ENCODE measurements around the gene DDA1. TPM values are rescaled to one million over a fixed set of nuclear protein-coding genes. Genes with fewer than 3 reads are reported as not detected.

DDA1 gene
- total and polyA plus RNA-seq, 9 of the 15 experiments (the other 6 are each of a cell fraction or from before 2014, with no cell fraction given), result 1.4 to 83.8 (median 33.8) TPM

DNA sequence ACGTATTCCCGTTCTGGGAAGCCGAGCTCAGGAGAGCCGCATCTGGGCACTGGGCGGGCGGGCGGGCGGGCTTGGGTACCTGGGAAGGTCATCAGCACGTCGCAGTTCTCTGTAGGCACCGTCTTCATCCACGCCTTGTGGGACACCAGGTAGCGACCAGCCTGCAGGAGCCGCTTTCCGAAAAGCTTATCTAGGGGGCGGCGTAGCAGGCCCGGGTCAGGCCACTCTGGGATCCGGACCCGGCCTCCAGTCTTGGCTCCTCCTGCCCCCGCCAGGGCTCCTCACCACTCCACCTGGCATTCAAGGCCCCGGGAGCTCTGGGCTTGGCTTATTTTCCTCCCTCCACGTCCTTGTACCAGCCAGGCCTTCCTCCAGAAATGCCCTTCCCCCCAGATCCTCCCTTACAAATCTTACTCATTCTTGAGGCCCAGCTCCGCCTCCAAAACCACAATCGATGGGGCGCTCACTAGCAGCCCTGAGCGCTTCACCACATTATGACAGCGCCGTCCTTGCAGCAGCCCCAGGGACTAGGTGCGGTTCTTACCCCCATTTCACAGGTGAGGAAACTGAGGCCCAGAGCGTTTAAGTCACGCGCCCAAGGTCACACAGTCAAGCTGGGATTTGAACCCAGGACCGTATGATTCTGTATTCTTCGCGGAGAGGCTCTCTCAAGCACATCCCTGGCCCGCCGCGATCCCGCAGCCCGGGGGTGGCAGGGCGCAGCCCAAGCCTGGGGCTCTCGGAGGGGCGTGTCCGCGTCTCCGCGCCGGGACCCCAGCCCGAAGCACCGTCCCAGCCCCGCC, 24.4 kb downstream of the DDA1 start (continued):
- TF ChIP-seq, protein P1, sequence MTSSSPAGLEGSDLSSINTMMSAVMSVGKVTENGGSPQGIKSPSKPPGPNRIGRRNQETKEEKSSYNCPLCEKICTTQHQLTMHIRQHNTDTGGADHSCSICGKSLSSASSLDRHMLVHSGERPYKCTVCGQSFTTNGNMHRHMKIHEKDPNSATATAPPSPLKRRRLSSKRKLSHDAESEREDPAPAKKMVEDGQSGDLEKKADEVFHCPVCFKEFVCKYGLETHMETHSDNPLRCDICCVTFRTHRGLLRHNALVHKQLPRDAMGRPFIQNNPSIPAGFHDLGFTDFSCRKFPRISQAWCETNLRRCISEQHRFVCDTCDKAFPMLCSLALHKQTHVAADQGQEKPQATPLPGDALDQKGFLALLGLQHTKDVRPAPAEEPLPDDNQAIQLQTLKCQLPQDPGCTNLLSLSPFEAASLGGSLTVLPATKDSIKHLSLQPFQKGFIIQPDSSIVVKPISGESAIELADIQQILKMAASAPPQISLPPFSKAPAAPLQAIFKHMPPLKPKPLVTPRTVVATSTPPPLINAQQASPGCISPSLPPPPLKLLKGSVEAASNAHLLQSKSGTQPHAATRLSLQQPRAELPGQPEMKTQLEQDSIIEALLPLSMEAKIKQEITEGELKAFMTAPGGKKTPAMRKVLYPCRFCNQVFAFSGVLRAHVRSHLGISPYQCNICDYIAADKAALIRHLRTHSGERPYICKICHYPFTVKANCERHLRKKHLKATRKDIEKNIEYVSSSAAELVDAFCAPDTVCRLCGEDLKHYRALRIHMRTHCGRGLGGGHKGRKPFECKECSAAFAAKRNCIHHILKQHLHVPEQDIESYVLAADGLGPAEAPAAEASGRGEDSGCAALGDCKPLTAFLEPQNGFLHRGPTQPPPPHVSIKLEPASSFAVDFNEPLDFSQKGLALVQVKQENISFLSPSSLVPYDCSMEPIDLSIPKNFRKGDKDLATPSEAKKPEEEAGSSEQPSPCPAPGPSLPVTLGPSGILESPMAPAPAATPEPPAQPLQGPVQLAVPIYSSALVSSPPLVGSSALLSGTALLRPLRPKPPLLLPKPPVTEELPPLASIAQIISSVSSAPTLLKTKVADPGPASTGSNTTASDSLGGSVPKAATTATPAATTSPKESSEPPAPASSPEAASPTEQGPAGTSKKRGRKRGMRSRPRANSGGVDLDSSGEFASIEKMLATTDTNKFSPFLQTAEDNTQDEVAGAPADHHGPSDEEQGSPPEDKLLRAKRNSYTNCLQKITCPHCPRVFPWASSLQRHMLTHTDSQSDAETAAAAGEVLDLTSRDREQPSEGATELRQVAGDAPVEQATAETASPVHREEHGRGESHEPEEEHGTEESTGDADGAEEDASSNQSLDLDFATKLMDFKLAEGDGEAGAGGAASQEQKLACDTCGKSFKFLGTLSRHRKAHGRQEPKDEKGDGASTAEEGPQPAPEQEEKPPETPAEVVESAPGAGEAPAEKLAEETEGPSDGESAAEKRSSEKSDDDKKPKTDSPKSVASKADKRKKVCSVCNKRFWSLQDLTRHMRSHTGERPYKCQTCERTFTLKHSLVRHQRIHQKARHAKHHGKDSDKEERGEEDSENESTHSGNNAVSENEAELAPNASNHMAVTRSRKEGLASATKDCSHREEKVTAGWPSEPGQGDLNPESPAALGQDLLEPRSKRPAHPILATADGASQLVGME (CRISPR knock-in tag; IDR thresholded peaks at IDR 0.05), result no peak
- TF ChIP-seq HLTF (IDR thresholded peaks at IDR 0.05) (no peak), KLF13 (tag; IDR thresholded peaks at IDR 0.05; ENCODE audit: borderline replicate concordance, low read depth) (no peak), SLC30A9 (CRISPR knock-in tag; IDR thresholded peaks at IDR 0.05) (no peak), ETV1 (tag; conservative IDR thresholded peaks at IDR 0.05; ENCODE audit: low read depth) (peak; percentile 31; the same call in 1 of the 2 replicates), ZNF436 (CRISPR knock-in tag; IDR thresholded peaks at IDR 0.05) (no peak), ZBTB17 (CRISPR knock-in tag; IDR thresholded peaks at IDR 0.05) (peak; percentile 78)
- TF ChIP-seq, protein P2, sequence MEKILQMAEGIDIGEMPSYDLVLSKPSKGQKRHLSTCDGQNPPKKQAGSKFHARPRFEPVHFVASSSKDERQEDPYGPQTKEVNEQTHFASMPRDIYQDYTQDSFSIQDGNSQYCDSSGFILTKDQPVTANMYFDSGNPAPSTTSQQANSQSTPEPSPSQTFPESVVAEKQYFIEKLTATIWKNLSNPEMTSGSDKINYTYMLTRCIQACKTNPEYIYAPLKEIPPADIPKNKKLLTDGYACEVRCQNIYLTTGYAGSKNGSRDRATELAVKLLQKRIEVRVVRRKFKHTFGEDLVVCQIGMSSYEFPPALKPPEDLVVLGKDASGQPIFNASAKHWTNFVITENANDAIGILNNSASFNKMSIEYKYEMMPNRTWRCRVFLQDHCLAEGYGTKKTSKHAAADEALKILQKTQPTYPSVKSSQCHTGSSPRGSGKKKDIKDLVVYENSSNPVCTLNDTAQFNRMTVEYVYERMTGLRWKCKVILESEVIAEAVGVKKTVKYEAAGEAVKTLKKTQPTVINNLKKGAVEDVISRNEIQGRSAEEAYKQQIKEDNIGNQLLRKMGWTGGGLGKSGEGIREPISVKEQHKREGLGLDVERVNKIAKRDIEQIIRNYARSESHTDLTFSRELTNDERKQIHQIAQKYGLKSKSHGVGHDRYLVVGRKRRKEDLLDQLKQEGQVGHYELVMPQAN (IDR thresholded peaks at IDR 0.05; ENCODE audit: borderline replicate concordance), result peak; percentile 65
- TF ChIP-seq, protein P3, sequence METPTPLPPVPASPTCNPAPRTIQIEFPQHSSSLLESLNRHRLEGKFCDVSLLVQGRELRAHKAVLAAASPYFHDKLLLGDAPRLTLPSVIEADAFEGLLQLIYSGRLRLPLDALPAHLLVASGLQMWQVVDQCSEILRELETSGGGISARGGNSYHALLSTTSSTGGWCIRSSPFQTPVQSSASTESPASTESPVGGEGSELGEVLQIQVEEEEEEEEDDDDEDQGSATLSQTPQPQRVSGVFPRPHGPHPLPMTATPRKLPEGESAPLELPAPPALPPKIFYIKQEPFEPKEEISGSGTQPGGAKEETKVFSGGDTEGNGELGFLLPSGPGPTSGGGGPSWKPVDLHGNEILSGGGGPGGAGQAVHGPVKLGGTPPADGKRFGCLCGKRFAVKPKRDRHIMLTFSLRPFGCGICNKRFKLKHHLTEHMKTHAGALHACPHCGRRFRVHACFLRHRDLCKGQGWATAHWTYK (CRISPR knock-in tag; IDR thresholded peaks at IDR 0.05), result no peak
- TF ChIP-seq, protein P4, sequence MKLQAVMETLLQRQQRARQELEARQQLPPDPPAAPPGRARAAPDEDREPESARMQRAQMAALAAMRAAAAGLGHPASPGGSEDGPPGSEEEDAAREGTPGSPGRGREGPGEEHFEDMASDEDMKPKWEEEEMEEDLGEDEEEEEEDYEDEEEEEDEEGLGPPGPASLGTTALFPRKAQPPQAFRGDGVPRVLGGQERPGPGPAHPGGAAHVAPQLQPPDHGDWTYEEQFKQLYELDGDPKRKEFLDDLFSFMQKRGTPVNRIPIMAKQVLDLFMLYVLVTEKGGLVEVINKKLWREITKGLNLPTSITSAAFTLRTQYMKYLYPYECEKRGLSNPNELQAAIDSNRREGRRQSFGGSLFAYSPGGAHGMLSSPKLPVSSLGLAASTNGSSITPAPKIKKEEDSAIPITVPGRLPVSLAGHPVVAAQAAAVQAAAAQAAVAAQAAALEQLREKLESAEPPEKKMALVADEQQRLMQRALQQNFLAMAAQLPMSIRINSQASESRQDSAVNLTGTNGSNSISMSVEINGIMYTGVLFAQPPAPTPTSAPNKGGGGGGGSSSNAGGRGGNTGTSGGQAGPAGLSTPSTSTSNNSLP (IDR thresholded peaks at IDR 0.05; ENCODE audit: borderline replicate concordance, low read depth, low read length), result no peak

Measured in K562 (cell line).